Activated naive CD4-positive, alpha-beta T cell treated with anti-CD3 and anti-CD28 coated beads for 36 hours (primary cell): ENCODE measurements around the gene PARN. TPM values are rescaled to one million over a fixed set of nuclear protein-coding genes. Genes with fewer than 3 reads are reported as not detected.

ENCODE experiments used
- CTCF ChIA-PET: fragments of 350-600 bp; sonication (Branson Sonifier 250); formaldehyde crosslinking; loops from one replicate; lab custom pipeline; 2021; ENCODE audit warnings: antibody characterized with exemption; lab: Charles Lee
- DNase-seq: peaks from one replicate; pipeline ENCODE4 v3.0.0-alpha.2; 2020
- H3K27ac Mint-ChIP-seq: one replicate; pipeline ENCODE4 v1.8.0; 2021; ENCODE audit warnings: mild to moderate bottlenecking, mixed read lengths
- H3K27me3 Mint-ChIP-seq: one replicate; pipeline ENCODE4 v1.8.0; 2021; ENCODE audit warnings: low read depth, mixed read lengths
- H3K36me3 Mint-ChIP-seq: one replicate; pipeline ENCODE4 v1.8.0; 2021; ENCODE audit warnings: low read depth, mixed read lengths
- H3K4me1 Mint-ChIP-seq: one replicate; pipeline ENCODE4 v1.8.0; 2021; ENCODE audit warnings: low read depth, mixed read lengths
- H3K4me3 Mint-ChIP-seq: one replicate; pipeline ENCODE4 v1.8.0; 2021; ENCODE audit warnings: mild to moderate bottlenecking, moderate library complexity, mixed read lengths
- H3K9me3 Mint-ChIP-seq: one replicate; pipeline ENCODE4 v1.8.0; 2021; ENCODE audit warnings: mixed read lengths
- intact Hi-C: fragments of 100-400 bp; cut with micrococcal nuclease; formaldehyde crosslinking; loops from one replicate; pipeline ENCODE4 v1.15.1; 2023
- total RNA-seq, 2 experiments: library from RNA; stranded (reverse); gene quantifications; one replicate each; pipeline ENCODE4 v1.2.3, GENCODE V29; 2021

The PARN gene
- total RNA-seq, 2 experiments from 2014 or later = 41.8 to 44.0 TPM

GRCh38 chr16:14487579-14487978, 142.5 kb downstream of the PARN start:
- intact Hi-C loops = no loop called here
- Mint-ChIP-seq H3K27me3 (no peaks in the 10 kb centered on the region), H3K4me3 (no peak overlapping the region), H3K4me1 (peaks cover 20% of the 10 kb centered on the region), H3K9me3 (no peaks in the 10 kb centered on the region), H3K27ac (no peak overlapping the region), H3K36me3 (peaks cover 4% of the 10 kb centered on the region)
- peak; percentile 12 for DNase-seq
- CTCF ChIA-PET = no interaction called here

GRCh38 chr16:14486520-14487303, 143.3 kb downstream of the PARN start:
- DNase-seq = no peak
- Mint-ChIP-seq H3K9me3 (no peaks in the 10 kb centered on the region), H3K36me3 (peaks cover 12% of the 10 kb centered on the region), H3K27me3 (no peaks in the 10 kb centered on the region), H3K4me1 (peaks cover 14% of the 10 kb centered on the region), H3K4me3 (no peak overlapping the region), H3K27ac (no peak overlapping the region)
- intact Hi-C loops = no loop called here
- CTCF ChIA-PET = no interaction called here

- Mint-ChIP-seq H3K27me3 (no peaks in the 10 kb centered on the region), H3K4me1 (peaks cover 14% of the 10 kb centered on the region), H3K27ac (no peak overlapping the region), H3K36me3 (peaks cover 18% of the 10 kb centered on the region), H3K4me3 (no peak overlapping the region), H3K9me3 (no peaks in the 10 kb centered on the region)
- DNase-seq = no peak
- intact Hi-C loops = no loop called here
- CTCF ChIA-PET = no interaction called here
Measured at GRCh38 chr16:14485811-14486519, 144.1 kb downstream of the PARN start.

GRCh38 chr16:14485121-14485551, 144.9 kb downstream of the PARN start:
- no peak for DNase-seq
- Mint-ChIP-seq H3K4me3 (no peak overlapping the region), H3K36me3 (peaks cover 25% of the 10 kb centered on the region), H3K27me3 (no peaks in the 10 kb centered on the region), H3K27ac (no peak overlapping the region), H3K4me1 (peaks cover 14% of the 10 kb centered on the region), H3K9me3 (no peaks in the 10 kb centered on the region)
- CTCF ChIA-PET = no interaction called here
- intact Hi-C loops = no loop called here

- H3K36me3 Mint-ChIP-seq = peaks cover 33% of the 10 kb centered on the region
- peaks cover 13% of the 10 kb centered on the region for H3K4me1 Mint-ChIP-seq
- no peak for DNase-seq
- H3K27me3 Mint-ChIP-seq = no peaks in the 10 kb centered on the region
- CTCF ChIA-PET = no interaction called here
- no peak overlapping the region for H3K4me3 Mint-ChIP-seq
- H3K9me3 Mint-ChIP-seq = no peaks in the 10 kb centered on the region
- intact Hi-C loops = no loop called here
- no peak overlapping the region for H3K27ac Mint-ChIP-seq
Measured at GRCh38 chr16:14483819-14484385, 146.2 kb downstream of the PARN start.

GRCh38 chr16:14476183-14476582, 153.9 kb downstream of the PARN start:
- H3K27ac Mint-ChIP-seq = no peak overlapping the region
- CTCF ChIA-PET = no interaction called here
- H3K27me3 Mint-ChIP-seq = no peaks in the 10 kb centered on the region
- H3K4me3 Mint-ChIP-seq = no peak overlapping the region
- intact Hi-C loops = no loop called here
- no peaks in the 10 kb centered on the region for H3K9me3 Mint-ChIP-seq
- no peaks in the 10 kb centered on the region for H3K4me1 Mint-ChIP-seq
- no peak for DNase-seq
- peaks cover 32% of the 10 kb centered on the region for H3K36me3 Mint-ChIP-seq

GRCh38 chr16:14475370-14476139, 154.5 kb downstream of the PARN start:
- Mint-ChIP-seq H3K9me3 (no peaks in the 10 kb centered on the region), H3K4me1 (no peaks in the 10 kb centered on the region), H3K27ac (no peak overlapping the region), H3K4me3 (no peak overlapping the region), H3K27me3 (no peaks in the 10 kb centered on the region), H3K36me3 (peaks cover 29% of the 10 kb centered on the region)
- intact Hi-C loops = no loop called here
- CTCF ChIA-PET = no interaction called here
- no peak for DNase-seq

- intact Hi-C loops = no loop called here
- Mint-ChIP-seq H3K27ac (no peak overlapping the region), H3K4me3 (no peak overlapping the region), H3K27me3 (no peaks in the 10 kb centered on the region), H3K9me3 (no peaks in the 10 kb centered on the region), H3K36me3 (peaks cover 16% of the 10 kb centered on the region), H3K4me1 (no peaks in the 10 kb centered on the region)
- CTCF ChIA-PET = interaction anchor here (1.0 to 1.2 kb wide), 2 partner anchors 8 to 16 kb away, joined by 3 read pairs; no protein-coding TSS in a partner anchor
- no peak for DNase-seq
Measured at GRCh38 chr16:14473488-14473887, 156.6 kb downstream of the PARN start.

GRCh38 chr16:14472357-14472756, 157.7 kb downstream of the PARN start:
- intact Hi-C loops = no loop called here
- H3K27ac Mint-ChIP-seq = no peak overlapping the region
- no peak overlapping the region for H3K4me3 Mint-ChIP-seq
- peaks cover 10% of the 10 kb centered on the region for H3K36me3 Mint-ChIP-seq
- no peaks in the 10 kb centered on the region for H3K27me3 Mint-ChIP-seq
- H3K4me1 Mint-ChIP-seq = no peaks in the 10 kb centered on the region
- CTCF ChIA-PET = no interaction called here
- no peak for DNase-seq
- no peaks in the 10 kb centered on the region for H3K9me3 Mint-ChIP-seq

- Mint-ChIP-seq H3K27ac (no peak overlapping the region), H3K4me1 (no peaks in the 10 kb centered on the region), H3K36me3 (peaks cover 16% of the 10 kb centered on the region), H3K9me3 (no peaks in the 10 kb centered on the region), H3K4me3 (no peak overlapping the region), H3K27me3 (no peaks in the 10 kb centered on the region)
- DNase-seq = no peak
- intact Hi-C loops = no loop called here
- CTCF ChIA-PET = no interaction called here
Measured at GRCh38 chr16:14470788-14471187, 159.3 kb downstream of the PARN start.

GRCh38 chr16:14465799-14466198, 164.3 kb downstream of the PARN start:
- peaks cover 6% of the 10 kb centered on the region for H3K9me3 Mint-ChIP-seq
- no peak for DNase-seq
- no peak overlapping the region for H3K27ac Mint-ChIP-seq
- peaks cover 34% of the 10 kb centered on the region for H3K36me3 Mint-ChIP-seq
- no peaks in the 10 kb centered on the region for H3K27me3 Mint-ChIP-seq
- peaks cover 10% of the 10 kb centered on the region for H3K4me1 Mint-ChIP-seq
- intact Hi-C loops = no loop called here
- H3K4me3 Mint-ChIP-seq = no peak overlapping the region
- CTCF ChIA-PET = interaction anchor here (0.8 kb wide), 1 partner anchor 8 kb away, joined by 3 read pairs; no protein-coding TSS in a partner anchor

- H3K4me1 Mint-ChIP-seq = peaks cover 10% of the 10 kb centered on the region
- no peak overlapping the region for H3K27ac Mint-ChIP-seq
- CTCF ChIA-PET = interaction anchor here (0.8 to 1.7 kb wide), 2 partner anchors 9 to 156 kb away, joined by 3 to 4 read pairs; no protein-coding TSS in a partner anchor
- H3K27me3 Mint-ChIP-seq = no peaks in the 10 kb centered on the region
- H3K9me3 Mint-ChIP-seq = peaks cover 6% of the 10 kb centered on the region
- H3K36me3 Mint-ChIP-seq = peaks cover 33% of the 10 kb centered on the region
- no peak overlapping the region for H3K4me3 Mint-ChIP-seq
- DNase-seq = no peak
- intact Hi-C loops = no loop called here
Measured at GRCh38 chr16:14464796-14465195, 165.3 kb downstream of the PARN start.
